HG03571 (cell line): ENCODE measurements around the gene LRRC8C.

Experiments
- ATAC-seq: cut with Tn5 transposase; IDR thresholded peaks from one replicate; pipeline ENCODE4 v1.9.1; 2021; ENCODE audit not compliant: unreplicated experiment

Gene LRRC8C

GRCh38 chr1:89761338-89761737, 128.4 kb downstream of the LRRC8C start:
- no peak for ATAC-seq

GRCh38 chr1:89761901-89762300, 129.0 kb downstream of the LRRC8C start:
- no peak for ATAC-seq

GRCh38 chr1:89762386-89762778, 129.5 kb downstream of the LRRC8C start:
- ATAC-seq, result no peak

GRCh38 chr1:89762779-89763648, 130.1 kb downstream of the LRRC8C start:
- peak; percentile 97 for ATAC-seq

GRCh38 chr1:89763649-89763986, 130.7 kb downstream of the LRRC8C start:
- no peak for ATAC-seq

GRCh38 chr1:89765774-89766173, 132.9 kb downstream of the LRRC8C start:
- ATAC-seq, result no peak

GRCh38 chr1:89767618-89768017, 134.7 kb downstream of the LRRC8C start:
- no peak for ATAC-seq
